ENCODE data around the gene BROX. TPM values are rescaled to one million over a fixed set of nuclear protein-coding genes. Genes with fewer than 3 reads are reported as not detected.

BROX gene
- total RNA-seq, 2 donors from 2014 or later, result 39.8 to 41.8 TPM

DNA sequence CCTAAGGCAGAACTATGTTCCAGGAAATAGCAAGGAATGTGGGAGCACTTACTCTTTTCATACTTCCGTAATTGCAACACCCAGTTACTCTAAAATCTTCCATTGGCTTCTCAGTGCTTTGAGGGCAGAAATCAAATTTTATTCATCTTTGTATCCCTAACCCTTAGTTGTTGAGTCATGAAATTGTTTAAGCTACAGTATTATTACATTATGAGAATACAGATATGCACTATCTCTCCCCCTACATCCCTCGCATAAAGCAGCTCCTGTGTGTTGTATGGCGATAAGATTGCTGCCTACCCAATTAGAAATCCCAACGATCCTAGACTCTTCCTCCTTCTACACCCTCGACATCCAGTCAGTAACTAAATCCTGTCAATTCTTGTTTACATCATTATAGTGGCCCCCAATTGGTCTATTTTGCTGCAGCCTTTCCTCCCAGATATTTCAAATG lies 2.6 kb upstream of the BROX start:
- Histone ChIP-seq H3K27ac (no peak overlapping the region), H3K27me3 (replicated peaks; ENCODE audit: insufficient read depth) (no peaks in the 10 kb centered on the region), H3K9me3 (no peaks in the 10 kb centered on the region), H3K4me3 (no peak overlapping the region), H3K4me1 (replicated peaks) (no peaks in the 10 kb centered on the region), H3K36me3 (no peaks in the 10 kb centered on the region)
- 86% methylated on average over 5 of the region's 5 CpGs for WGBS
- intact Hi-C loops (cut with DNase I), result loop anchor here (5.0 kb wide), 1 partner anchor 42 kb away; no protein-coding TSS in a partner anchor
- no peak for DNase-seq (ENCODE audit: low spot score)
- TF ChIP-seq POLR2A (IDR thresholded peaks at IDR 0.05), result no peak
- TF ChIP-seq, protein P1, sequence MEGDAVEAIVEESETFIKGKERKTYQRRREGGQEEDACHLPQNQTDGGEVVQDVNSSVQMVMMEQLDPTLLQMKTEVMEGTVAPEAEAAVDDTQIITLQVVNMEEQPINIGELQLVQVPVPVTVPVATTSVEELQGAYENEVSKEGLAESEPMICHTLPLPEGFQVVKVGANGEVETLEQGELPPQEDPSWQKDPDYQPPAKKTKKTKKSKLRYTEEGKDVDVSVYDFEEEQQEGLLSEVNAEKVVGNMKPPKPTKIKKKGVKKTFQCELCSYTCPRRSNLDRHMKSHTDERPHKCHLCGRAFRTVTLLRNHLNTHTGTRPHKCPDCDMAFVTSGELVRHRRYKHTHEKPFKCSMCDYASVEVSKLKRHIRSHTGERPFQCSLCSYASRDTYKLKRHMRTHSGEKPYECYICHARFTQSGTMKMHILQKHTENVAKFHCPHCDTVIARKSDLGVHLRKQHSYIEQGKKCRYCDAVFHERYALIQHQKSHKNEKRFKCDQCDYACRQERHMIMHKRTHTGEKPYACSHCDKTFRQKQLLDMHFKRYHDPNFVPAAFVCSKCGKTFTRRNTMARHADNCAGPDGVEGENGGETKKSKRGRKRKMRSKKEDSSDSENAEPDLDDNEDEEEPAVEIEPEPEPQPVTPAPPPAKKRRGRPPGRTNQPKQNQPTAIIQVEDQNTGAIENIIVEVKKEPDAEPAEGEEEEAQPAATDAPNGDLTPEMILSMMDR (IDR thresholded peaks at IDR 0.05), result no peak
- no peak for TF ChIP-seq POLR2AphosphoS5 (IDR thresholded peaks at IDR 0.05)

DNA sequence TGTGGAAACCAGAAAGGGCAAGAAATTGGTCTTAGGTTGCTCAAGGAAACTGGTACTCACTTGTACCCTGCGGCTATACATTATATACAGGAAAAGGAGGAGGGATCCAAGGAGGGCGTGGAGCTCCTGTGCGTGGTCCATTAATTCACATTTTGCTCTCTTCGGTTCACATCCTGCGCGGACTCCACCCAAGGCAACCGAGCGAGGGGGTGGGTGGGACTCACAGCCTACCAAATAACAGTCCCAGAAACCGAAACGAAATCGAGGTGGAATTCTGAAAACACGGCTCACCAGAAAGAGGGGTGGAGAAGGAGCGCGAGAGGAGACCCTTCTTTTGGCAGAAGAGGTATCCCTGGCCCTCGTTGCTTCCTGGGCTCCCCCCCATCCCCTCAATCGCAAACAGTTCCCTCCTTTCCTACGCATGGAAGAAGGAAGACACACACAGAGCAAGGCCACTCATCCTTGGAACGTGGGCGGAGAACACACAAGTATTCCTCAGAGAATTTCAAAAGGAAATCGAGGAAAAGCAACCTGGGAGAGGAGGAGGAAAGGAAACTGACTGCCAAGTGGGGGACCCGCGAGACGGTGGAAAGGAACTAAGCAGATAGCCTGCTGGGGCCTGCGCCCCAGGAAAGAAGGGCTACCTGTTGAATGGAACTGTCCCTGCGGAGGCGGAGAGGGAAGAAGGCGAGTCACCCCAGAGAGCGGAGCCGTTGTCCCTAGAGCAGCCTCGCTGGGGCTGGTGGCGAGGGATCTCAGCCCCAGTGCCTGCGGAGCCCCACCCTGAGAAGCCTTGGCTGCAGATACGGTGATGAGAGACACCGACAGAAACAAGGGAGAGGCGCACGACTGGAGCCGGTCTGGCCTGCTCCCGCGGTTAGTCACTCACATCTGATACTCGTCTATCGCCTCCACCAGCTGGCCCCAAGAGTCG lies 778 bp upstream of the BROX start:
- intact Hi-C loops (cut with DNase I), result loop anchor here (1.0 to 5.0 kb wide), 2 partner anchors 44 to 67 kb away; no protein-coding TSS in a partner anchor
- Histone ChIP-seq H3K4me1 (replicated peaks) (no peaks in the 10 kb centered on the region), H3K36me3 (no peaks in the 10 kb centered on the region), H3K9me3 (no peaks in the 10 kb centered on the region), H3K4me3 (peak overlapping the region; percentile 49 to 64), H3K27me3 (replicated peaks; ENCODE audit: insufficient read depth) (no peaks in the 10 kb centered on the region), H3K27ac (peak overlapping the region; percentile 98)
- no peak for TF ChIP-seq POLR2A (IDR thresholded peaks at IDR 0.05)
- TF ChIP-seq, protein P1 (IDR thresholded peaks at IDR 0.05), result no peak
- no peak for TF ChIP-seq POLR2AphosphoS5 (IDR thresholded peaks at IDR 0.05)
- peak; percentile 40 for DNase-seq (ENCODE audit: low spot score)
- under 1% methylated on average over 42 of the region's 42 CpGs for WGBS

DNA sequence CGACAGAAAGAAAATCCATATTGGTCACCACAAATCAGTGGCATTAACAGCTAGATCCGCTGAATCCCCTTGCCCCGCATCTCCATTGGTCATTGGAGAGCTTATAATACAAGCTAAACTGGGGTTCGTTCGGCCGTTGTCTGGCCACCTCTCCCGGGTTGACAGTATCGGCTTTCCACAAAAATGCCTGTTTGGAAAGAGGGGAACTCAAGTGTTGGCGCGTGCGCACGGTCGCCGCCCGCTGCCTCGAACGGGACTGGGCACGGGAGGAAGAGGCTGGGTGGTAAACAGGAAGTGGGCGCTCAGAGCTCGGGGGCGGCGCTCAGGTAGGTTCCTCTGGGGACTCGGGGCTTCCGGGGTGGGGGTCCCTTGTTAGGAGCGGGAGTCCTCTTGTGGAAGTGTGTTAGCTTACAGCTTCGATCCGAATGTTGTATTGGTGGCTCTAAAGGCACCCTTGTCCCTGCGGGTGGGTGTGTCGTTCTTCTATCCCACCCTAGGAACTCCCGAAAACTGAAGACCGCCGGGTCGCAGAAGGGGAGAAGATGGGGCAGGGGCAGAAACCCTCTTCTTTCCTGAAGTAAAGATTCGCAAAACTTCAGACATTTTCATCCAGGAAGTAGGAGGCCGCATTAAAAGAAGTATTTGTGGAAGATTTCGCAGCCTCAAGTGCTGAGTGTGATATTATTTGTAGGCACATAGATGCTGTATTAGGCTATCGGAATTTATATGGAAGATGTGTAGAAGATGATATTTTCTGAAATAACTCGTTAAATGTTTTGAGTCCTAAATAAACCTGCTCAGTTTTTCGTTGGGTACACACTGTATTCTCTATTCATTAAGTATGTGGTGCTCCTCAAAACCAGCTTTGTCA lies 962 bp downstream of the BROX start:
- H3K27me3 ChIP-seq (replicated peaks; ENCODE audit: insufficient read depth), result no peaks in the 10 kb centered on the region
- WGBS, result under 1% methylated on average over 35 of the region's 39 CpGs
- no peaks in the 10 kb centered on the region for H3K4me1 ChIP-seq (replicated peaks)
- H3K36me3 ChIP-seq, result peaks cover 0 to 4% of the 10 kb centered on the region in 2 donors
- DNase-seq (ENCODE audit: low spot score), result peak; percentile 95
- intact Hi-C loops (cut with DNase I), result loop anchor here (5.0 kb wide), 1 partner anchor 46 kb away; no protein-coding TSS in a partner anchor
- H3K27ac ChIP-seq, result peak overlapping the region; percentile 98
- TF ChIP-seq POLR2A (IDR thresholded peaks at IDR 0.05) (peak; percentile 57), POLR2AphosphoS5 (IDR thresholded peaks at IDR 0.05) (peak; percentile 95)
- TF ChIP-seq, protein P1 (IDR thresholded peaks at IDR 0.05), result no peak
- H3K9me3 ChIP-seq, result no peaks in the 10 kb centered on the region
- H3K4me3 ChIP-seq, result peak overlapping the region; percentile 49 to 64

DNA sequence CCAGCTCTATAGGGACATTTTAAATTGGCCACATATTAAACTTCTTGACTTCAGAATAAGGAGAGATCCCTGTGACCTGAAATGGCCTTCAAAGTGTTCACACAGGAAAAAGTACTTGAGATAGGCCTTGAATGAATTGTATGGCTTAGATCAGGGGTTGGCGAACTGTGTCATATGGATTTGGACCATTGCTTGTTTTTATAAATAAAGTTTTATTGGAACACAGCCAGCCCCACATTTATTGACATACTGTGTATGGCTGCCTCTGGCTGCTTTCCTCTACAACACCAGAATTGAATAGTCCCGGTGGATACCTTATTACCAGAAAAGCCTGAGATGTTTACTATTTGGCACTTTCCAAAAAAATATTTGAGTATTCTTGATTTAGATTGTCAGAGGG lies 4.0 kb downstream of the BROX start:
- no peaks in the 10 kb centered on the region for H3K4me1 ChIP-seq (replicated peaks)
- TF ChIP-seq, protein P1 (IDR thresholded peaks at IDR 0.05), result no peak
- TF ChIP-seq POLR2AphosphoS5 (IDR thresholded peaks at IDR 0.05) (no peak), POLR2A (IDR thresholded peaks at IDR 0.05) (no peak)
- H3K9me3 ChIP-seq, result no peaks in the 10 kb centered on the region
- H3K27ac ChIP-seq, result no peak overlapping the region
- no peaks in the 10 kb centered on the region for H3K27me3 ChIP-seq (replicated peaks; ENCODE audit: insufficient read depth)
- H3K4me3 ChIP-seq, result no peak overlapping the region
- WGBS, result 100% methylated on average over 2 of the region's 2 CpGs
- peaks cover 0 to 13% of the 10 kb centered on the region in 2 donors for H3K36me3 ChIP-seq
- intact Hi-C loops (cut with DNase I), result no loop called here
- DNase-seq (ENCODE audit: low spot score), result no peak
